Activated T-helper 1 cell treated with Interleukin-2 at 50 U/mL for 16 hours (primary cell): ENCODE data around the gene SLC38A10.
"Not testable (repeated sequence)": the region's sequence is repeated elsewhere in the genome, so short reads cannot be mapped to it uniquely, and the experiment has no call there.

Source experiments
- DNase-seq: peaks from one replicate; pipeline ENCODE4 v3.0.0-alpha.2; 2020; ENCODE audit warnings: low read depth

The SLC38A10 gene

GRCh38 chr17:81311946-81312345 lies 16.8 kb upstream of the SLC38A10 start:
- no peak for DNase-seq

GRCh38 chr17:81310949-81311550 lies 15.9 kb upstream of the SLC38A10 start:
- no peak for DNase-seq

GRCh38 chr17:81309859-81310839 lies 15.0 kb upstream of the SLC38A10 start:
- no peak for DNase-seq

- DNase-seq = no peak
Observed at GRCh38 chr17:81309140-81309858, 14.2 kb upstream of the SLC38A10 start.

DNA sequence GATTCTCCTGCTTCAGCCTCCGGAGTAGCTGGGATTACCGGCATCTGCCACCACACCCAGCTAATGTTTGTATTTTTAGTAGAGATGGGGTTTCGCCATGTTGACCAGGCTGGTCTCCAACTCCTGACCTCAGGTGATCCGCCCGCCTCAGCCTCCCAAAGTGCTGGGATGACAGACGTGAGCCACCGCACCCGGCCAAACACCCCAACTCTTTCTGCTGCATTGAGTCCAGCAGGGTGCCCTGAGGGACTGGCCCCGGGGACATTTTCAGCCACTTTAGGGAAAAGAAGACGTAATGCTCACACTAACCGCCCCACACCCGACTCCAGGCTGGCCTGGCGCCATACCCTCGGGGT lies 13.7 kb upstream of the SLC38A10 start:
- not testable (repeated sequence) for DNase-seq

DNA sequence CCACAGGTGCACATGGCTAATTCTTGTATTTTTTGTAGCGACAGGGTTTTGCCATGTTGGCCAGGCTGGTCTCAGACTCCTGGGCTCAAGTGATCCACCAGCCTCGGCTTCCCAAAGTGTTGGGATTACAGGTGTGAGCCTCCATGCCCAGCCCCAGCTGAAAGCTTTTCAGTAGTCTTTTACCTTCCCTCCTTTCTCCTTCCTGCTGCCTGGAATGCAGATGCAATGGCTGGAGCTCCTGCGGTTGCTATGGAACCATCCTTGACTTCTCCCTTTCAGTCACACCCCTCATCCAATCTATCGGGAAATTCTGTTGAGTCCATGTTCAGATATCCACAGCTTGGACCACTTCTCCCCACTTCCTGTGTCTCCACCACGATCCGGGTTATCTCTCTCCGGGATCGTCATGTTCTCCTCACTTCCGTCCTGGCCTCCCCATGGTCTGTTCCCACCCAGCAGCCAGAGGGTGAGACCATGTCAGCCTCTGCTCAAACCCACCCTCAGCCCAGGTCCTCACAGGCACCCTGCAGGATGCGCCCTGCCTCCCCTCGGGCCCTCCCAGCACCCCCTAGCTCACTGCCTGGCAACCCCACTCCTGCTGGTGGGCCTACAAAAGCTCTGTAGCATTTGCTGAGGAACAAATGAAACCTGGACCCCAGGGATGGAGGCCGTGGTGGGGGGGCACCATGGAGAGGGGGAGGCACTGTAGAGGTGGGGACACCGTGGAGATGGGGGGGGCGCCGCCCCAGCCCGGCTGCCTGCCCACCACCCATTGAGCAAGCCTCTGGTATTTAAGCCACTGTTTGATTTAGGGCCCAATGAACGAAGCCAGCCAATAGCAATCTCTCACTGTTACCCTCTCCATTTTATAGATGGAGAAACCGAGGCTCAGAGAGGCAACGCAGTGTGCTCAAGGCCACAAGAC lies 12.8 kb upstream of the SLC38A10 start:
- DNase-seq = no peak

GRCh38 chr17:81306898-81307510 lies 11.9 kb upstream of the SLC38A10 start:
- no peak for DNase-seq

GRCh38 chr17:81306491-81306890 lies 11.4 kb upstream of the SLC38A10 start:
- no peak for DNase-seq

GRCh38 chr17:81305051-81305630 lies 10.0 kb upstream of the SLC38A10 start:
- DNase-seq = no peak

GRCh38 chr17:81304196-81305015 lies 9.3 kb upstream of the SLC38A10 start:
- no peak for DNase-seq

DNA sequence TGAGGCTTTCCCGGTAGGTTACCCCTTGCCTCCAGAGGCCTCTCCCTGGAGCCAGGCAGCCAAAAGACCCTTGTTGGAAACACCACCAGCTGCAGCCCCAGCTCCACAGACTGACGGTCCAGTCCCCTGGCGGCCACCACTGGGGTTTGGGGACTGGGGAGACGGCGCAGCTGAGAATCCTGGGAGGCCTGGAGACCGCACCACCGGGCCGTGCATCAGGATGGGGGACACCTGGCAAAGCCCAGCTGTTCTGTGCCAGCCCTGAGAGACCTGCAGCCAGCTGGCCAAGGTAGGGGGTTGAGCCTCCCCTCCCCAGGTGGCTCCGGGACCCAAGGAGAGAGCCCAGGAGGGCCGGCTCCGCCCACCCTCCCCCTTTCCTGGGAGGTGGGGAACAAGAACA lies 8.3 kb upstream of the SLC38A10 start:
- DNase-seq = no peak

DNA sequence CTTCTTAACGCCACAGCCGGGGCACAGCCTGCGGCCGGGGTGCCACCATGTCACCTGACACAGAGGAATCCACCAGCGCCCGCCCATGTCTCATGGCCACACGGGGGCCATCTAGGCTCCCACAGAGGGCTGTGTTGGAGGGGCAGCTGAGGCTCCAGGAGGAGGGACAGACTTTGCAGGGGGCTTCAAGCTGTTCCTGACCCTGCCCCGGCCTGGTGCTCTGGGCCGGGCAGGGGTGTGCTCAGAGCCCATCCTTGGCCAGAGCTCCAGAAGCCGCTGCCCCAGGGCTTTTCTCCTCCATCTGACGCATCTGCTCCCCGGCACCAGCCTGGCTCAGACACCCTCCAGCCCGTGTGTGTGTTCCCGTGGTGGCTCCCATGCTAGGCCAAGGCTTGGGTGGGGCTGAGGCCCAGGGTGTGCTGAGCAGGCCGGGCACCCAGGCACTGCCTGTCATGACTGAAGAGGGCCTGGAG lies 7.8 kb upstream of the SLC38A10 start:
- no peak for DNase-seq

- DNase-seq = no peak
Observed at GRCh38 chr17:81302324-81302723, 7.2 kb upstream of the SLC38A10 start.

DNA sequence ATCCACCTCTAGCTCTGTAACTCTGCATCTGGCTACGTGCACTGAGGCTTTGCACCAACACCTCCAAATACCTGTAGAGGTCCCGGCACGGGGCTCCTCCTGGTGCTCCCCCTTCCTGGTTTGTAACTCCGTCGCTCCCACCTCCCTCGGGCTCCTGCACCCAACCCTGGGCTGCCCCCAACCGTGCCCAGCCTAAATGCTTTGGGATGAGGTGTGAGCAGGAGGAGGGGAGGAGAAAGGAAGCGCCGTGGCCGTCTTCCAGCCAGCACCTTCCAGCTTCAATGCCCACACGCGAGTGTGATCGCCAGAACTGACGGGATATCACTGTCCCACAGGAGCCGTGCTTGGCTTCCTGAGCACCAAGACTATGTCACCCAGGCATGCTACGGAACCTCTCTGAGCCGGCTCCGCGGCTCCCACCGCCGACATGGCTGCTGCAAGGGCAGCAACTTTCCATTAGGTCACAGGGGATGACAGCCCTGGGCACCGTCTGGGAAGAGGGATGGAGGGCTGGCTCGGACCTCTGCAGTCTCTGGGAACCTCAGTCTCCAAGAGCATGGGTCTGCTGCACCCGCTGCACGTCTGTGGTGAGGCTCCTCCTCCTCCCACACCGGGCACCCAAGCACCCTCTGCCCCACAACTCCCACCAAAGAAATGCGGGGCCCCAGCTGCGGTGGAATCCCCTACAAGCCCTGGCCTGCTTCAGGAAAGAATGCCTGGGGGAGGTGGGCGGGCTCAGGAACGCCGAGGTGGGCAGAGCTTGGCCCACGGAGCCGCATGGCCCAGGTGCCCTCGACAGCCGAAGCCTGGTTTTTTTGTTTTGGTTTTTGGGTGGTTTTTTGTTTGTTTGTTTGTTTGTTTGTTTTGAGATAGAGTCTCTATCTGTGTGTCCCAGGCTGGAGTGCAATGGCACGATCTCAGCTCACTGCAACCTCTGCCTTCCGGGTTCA lies 6.4 kb upstream of the SLC38A10 start:
- DNase-seq = no peak

- no peak for DNase-seq
Observed at GRCh38 chr17:81300586-81301155, 5.6 kb upstream of the SLC38A10 start.

- DNase-seq = no peak
Observed at GRCh38 chr17:81299846-81300585, 4.9 kb upstream of the SLC38A10 start.

GRCh38 chr17:81298991-81299738 lies 4.1 kb upstream of the SLC38A10 start:
- no peak for DNase-seq
